OCI-LY1 (cell line): ENCODE results near the gene EPC2.

Source experiments
- EZH2 ChIP-seq: fragments of 200-600 bp; sonication (generic), shearing (Covaris generic); IDR thresholded peaks from 2 replicates; pipeline ENCODE4 v1.8.0; 2017; ENCODE audit warnings: borderline replicate concordance, mixed run types, mild to moderate bottlenecking, antibody characterized with exemption, low read length, moderate library complexity, mixed read lengths
- TF ChIP-seq, protein P1 (sequence below): fragments of 200-600 bp; sonication (generic), shearing (Covaris generic); IDR thresholded peaks from 2 replicates; pipeline ENCODE4 v1.5.1; 2017; ENCODE audit warnings: mild to moderate bottlenecking, antibody characterized with exemption, low read length, moderate library complexity, mixed read lengths

DNA sequence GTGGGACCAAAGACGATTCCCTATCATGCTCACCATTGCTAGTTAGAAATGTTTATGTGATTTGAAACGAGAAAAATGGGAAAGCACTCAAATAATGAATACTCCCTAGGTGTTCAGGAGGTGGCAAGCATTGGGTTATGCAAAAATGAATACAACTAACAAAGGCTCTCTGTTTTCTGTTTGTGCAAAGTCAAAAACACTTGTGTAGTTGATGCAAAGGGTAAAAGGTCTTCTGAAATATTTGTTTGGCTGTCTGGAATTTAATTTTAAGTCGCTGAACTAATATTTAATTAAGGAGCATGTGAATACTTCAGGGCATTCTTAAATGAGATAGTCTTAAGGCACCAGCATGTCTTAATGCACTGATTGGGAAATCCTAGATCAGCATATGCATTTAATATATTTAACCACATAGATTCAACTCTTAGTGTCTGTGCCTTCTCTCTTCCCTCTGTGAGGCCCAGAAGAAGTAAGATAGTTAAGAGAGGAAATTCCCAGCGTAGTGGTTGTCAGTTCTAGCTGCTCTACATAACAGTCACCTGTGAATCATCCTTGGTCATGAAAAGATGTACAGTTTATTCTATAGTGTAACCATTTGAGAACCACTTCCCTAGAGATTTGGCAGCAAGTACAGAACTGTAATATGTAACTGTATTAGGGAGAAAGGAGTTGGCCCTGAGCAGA is 111.9 kb downstream of the EPC2 start:
- TF ChIP-seq, protein P1, sequence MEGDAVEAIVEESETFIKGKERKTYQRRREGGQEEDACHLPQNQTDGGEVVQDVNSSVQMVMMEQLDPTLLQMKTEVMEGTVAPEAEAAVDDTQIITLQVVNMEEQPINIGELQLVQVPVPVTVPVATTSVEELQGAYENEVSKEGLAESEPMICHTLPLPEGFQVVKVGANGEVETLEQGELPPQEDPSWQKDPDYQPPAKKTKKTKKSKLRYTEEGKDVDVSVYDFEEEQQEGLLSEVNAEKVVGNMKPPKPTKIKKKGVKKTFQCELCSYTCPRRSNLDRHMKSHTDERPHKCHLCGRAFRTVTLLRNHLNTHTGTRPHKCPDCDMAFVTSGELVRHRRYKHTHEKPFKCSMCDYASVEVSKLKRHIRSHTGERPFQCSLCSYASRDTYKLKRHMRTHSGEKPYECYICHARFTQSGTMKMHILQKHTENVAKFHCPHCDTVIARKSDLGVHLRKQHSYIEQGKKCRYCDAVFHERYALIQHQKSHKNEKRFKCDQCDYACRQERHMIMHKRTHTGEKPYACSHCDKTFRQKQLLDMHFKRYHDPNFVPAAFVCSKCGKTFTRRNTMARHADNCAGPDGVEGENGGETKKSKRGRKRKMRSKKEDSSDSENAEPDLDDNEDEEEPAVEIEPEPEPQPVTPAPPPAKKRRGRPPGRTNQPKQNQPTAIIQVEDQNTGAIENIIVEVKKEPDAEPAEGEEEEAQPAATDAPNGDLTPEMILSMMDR: no peak
- TF ChIP-seq EZH2: no peak
